ENCODE measurements around the gene MERTK. TPM values are rescaled to one million over a fixed set of nuclear protein-coding genes. Genes with fewer than 3 reads are reported as not detected.

The MERTK gene
- total RNA-seq, 1 donor from 2014 or later: 4.2 TPM

- H3K36me3 ChIP-seq (ENCODE audit: control insufficient read depth in 3 of 3, insufficient read depth in 3 of 3, low read length in 3 of 3): no peaks in the 10 kb centered on the region
- no peaks in the 10 kb centered on the region for H3K27me3 ChIP-seq (ENCODE audit: control insufficient read depth in 3 of 3, insufficient read depth in 3 of 3, low read length in 3 of 3)
- H3K27ac ChIP-seq (ENCODE audit: low read depth, low read length): no peak overlapping the region
- H3K4me3 ChIP-seq (ENCODE audit: low read length in 3 of 3): no peak overlapping the region
- H3K9ac ChIP-seq (ENCODE audit: low read depth in 1 of 3, low read length in 3 of 3): no peak overlapping the region
- peaks cover 4 to 9% (median 9%) of the 10 kb centered on the region in 3 donors for H3K4me1 ChIP-seq (ENCODE audit: control insufficient read depth in 3 of 3, insufficient read depth in 3 of 3, low read length in 3 of 3)
- no peaks in the 10 kb centered on the region for H3K9me3 ChIP-seq (ENCODE audit: control insufficient read depth in 3 of 3, low read length in 3 of 3)
Observed at GRCh38 chr2:111941531-111941930, 43.1 kb downstream of the MERTK start.

GRCh38 chr2:111944531-111945210 is 46.3 kb downstream of the MERTK start:
- H3K36me3 ChIP-seq (ENCODE audit: control insufficient read depth in 3 of 3, insufficient read depth in 3 of 3, low read length in 3 of 3): no peaks in the 10 kb centered on the region
- H3K9me3 ChIP-seq (ENCODE audit: control insufficient read depth in 3 of 3, low read length in 3 of 3): no peaks in the 10 kb centered on the region
- H3K9ac ChIP-seq (ENCODE audit: low read depth in 1 of 3, low read length in 3 of 3): no peak overlapping the region
- H3K27ac ChIP-seq (ENCODE audit: low read depth, low read length): no peak overlapping the region
- no peak overlapping the region for H3K4me3 ChIP-seq (ENCODE audit: low read length in 3 of 3)
- no peaks in the 10 kb centered on the region for H3K27me3 ChIP-seq (ENCODE audit: control insufficient read depth in 3 of 3, insufficient read depth in 3 of 3, low read length in 3 of 3)
- peaks cover 12 to 18% (median 15%) of the 10 kb centered on the region in 3 donors for H3K4me1 ChIP-seq (ENCODE audit: control insufficient read depth in 3 of 3, insufficient read depth in 3 of 3, low read length in 3 of 3)

- H3K36me3 ChIP-seq (ENCODE audit: control insufficient read depth in 3 of 3, insufficient read depth in 3 of 3, low read length in 3 of 3): no peaks in the 10 kb centered on the region
- peaks cover 12 to 18% (median 15%) of the 10 kb centered on the region in 3 donors for H3K4me1 ChIP-seq (ENCODE audit: control insufficient read depth in 3 of 3, insufficient read depth in 3 of 3, low read length in 3 of 3)
- H3K9me3 ChIP-seq (ENCODE audit: control insufficient read depth in 3 of 3, low read length in 3 of 3): no peaks in the 10 kb centered on the region
- no peaks in the 10 kb centered on the region for H3K27me3 ChIP-seq (ENCODE audit: control insufficient read depth in 3 of 3, insufficient read depth in 3 of 3, low read length in 3 of 3)
- H3K4me3 ChIP-seq (ENCODE audit: low read length in 3 of 3): no peak overlapping the region
- H3K27ac ChIP-seq (ENCODE audit: low read depth, low read length): peak overlapping the region; percentile 54
- H3K9ac ChIP-seq (ENCODE audit: low read depth in 1 of 3, low read length in 3 of 3): no peak overlapping the region
Observed at GRCh38 chr2:111945444-111946293, 47.3 kb downstream of the MERTK start.

GRCh38 chr2:111946294-111947114 is 48.1 kb downstream of the MERTK start:
- Histone ChIP-seq H3K27ac (ENCODE audit: low read depth, low read length) (peak overlapping the region; percentile 54), H3K4me3 (ENCODE audit: low read length in 3 of 3) (no peak overlapping the region), H3K9ac (ENCODE audit: low read depth in 1 of 3, low read length in 3 of 3) (peak overlapping the region in 1 of 3 donors; percentile 51), H3K36me3 (ENCODE audit: control insufficient read depth in 3 of 3, insufficient read depth in 3 of 3, low read length in 3 of 3) (no peaks in the 10 kb centered on the region), H3K9me3 (ENCODE audit: control insufficient read depth in 3 of 3, low read length in 3 of 3) (no peaks in the 10 kb centered on the region), H3K27me3 (ENCODE audit: control insufficient read depth in 3 of 3, insufficient read depth in 3 of 3, low read length in 3 of 3) (no peaks in the 10 kb centered on the region), H3K4me1 (ENCODE audit: control insufficient read depth in 3 of 3, insufficient read depth in 3 of 3, low read length in 3 of 3) (peaks cover 12 to 18% (median 15%) of the 10 kb centered on the region in 3 donors)

DNA sequence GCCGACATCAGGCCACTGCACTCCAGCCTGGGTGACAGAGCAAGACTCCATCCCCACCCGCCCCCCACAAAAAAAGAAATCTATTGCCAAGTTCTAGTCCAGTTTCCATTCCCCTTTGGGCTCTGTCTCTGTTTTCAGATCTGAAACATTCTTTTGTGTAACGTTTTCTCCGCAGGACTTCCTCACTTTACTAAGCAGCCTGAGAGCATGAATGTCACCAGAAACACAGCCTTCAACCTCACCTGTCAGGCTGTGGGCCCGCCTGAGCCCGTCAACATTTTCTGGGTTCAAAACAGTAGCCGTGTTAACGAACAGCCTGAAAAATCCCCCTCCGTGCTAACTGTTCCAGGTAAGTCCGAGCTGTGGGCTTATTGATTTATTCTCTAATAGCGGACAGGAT is 48.8 kb downstream of the MERTK start:
- Histone ChIP-seq H3K4me3 (ENCODE audit: low read length in 3 of 3) (no peak overlapping the region), H3K27ac (ENCODE audit: low read depth, low read length) (peak overlapping the region; percentile 54), H3K36me3 (ENCODE audit: control insufficient read depth in 3 of 3, insufficient read depth in 3 of 3, low read length in 3 of 3) (no peaks in the 10 kb centered on the region), H3K9ac (ENCODE audit: low read depth in 1 of 3, low read length in 3 of 3) (no peak overlapping the region), H3K4me1 (ENCODE audit: control insufficient read depth in 3 of 3, insufficient read depth in 3 of 3, low read length in 3 of 3) (peaks cover 12 to 18% (median 15%) of the 10 kb centered on the region in 3 donors), H3K9me3 (ENCODE audit: control insufficient read depth in 3 of 3, low read length in 3 of 3) (no peaks in the 10 kb centered on the region), H3K27me3 (ENCODE audit: control insufficient read depth in 3 of 3, insufficient read depth in 3 of 3, low read length in 3 of 3) (no peaks in the 10 kb centered on the region)

- Histone ChIP-seq H3K27me3 (ENCODE audit: control insufficient read depth in 3 of 3, insufficient read depth in 3 of 3, low read length in 3 of 3) (no peaks in the 10 kb centered on the region), H3K4me3 (ENCODE audit: low read length in 3 of 3) (no peak overlapping the region), H3K27ac (ENCODE audit: low read depth, low read length) (no peak overlapping the region), H3K36me3 (ENCODE audit: control insufficient read depth in 3 of 3, insufficient read depth in 3 of 3, low read length in 3 of 3) (no peaks in the 10 kb centered on the region), H3K4me1 (ENCODE audit: control insufficient read depth in 3 of 3, insufficient read depth in 3 of 3, low read length in 3 of 3) (peaks cover 12 to 18% (median 15%) of the 10 kb centered on the region in 3 donors), H3K9me3 (ENCODE audit: control insufficient read depth in 3 of 3, low read length in 3 of 3) (no peaks in the 10 kb centered on the region), H3K9ac (ENCODE audit: low read depth in 1 of 3, low read length in 3 of 3) (no peak overlapping the region)
Observed at GRCh38 chr2:111948832-111949231, 50.4 kb downstream of the MERTK start.

DNA sequence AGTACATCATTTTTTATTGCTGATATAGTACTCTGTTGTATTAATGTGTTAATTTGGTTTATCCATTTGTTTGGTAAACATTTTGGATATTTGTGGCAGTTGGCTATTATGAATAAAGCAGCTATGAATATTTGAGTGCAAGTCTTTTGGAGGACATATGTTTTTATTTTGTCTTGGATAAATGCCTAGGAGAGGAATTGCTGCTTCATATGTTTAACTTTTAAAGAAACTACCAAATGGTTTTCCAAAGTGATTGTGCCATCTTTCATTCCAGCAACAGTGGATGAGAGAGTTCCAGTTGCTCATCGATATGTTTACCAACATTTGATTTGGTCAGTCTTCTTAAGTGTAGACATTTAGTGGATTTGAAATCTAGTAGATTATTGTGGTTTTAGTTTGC is 51.8 kb downstream of the MERTK start:
- no peaks in the 10 kb centered on the region for H3K36me3 ChIP-seq (ENCODE audit: control insufficient read depth in 3 of 3, insufficient read depth in 3 of 3, low read length in 3 of 3)
- no peak overlapping the region for H3K9ac ChIP-seq (ENCODE audit: low read depth in 1 of 3, low read length in 3 of 3)
- no peaks in the 10 kb centered on the region for H3K27me3 ChIP-seq (ENCODE audit: control insufficient read depth in 3 of 3, insufficient read depth in 3 of 3, low read length in 3 of 3)
- H3K9me3 ChIP-seq (ENCODE audit: control insufficient read depth in 3 of 3, low read length in 3 of 3): no peaks in the 10 kb centered on the region
- no peak overlapping the region for H3K4me3 ChIP-seq (ENCODE audit: low read length in 3 of 3)
- peaks cover 12 to 18% (median 15%) of the 10 kb centered on the region in 3 donors for H3K4me1 ChIP-seq (ENCODE audit: control insufficient read depth in 3 of 3, insufficient read depth in 3 of 3, low read length in 3 of 3)
- H3K27ac ChIP-seq (ENCODE audit: low read depth, low read length): no peak overlapping the region

DNA sequence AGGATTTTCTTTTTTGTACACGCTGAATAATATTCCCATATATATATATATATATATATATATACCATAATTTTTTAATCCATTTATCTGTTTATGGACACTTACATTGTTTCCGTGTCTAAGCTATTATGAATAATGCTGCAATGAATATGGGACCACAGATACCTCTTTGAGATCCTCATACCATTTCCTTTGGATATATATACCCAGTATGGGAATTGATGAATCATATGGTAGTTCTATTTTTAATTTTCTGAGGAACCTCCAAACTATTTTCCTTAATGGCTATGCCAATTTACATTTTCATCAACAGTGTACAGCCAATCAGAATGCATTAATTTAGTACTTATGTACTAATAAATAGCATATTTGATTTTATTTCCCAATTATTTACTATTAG is 53.1 kb downstream of the MERTK start:
- no peak overlapping the region for H3K4me3 ChIP-seq (ENCODE audit: low read length in 3 of 3)
- H3K9ac ChIP-seq (ENCODE audit: low read depth in 1 of 3, low read length in 3 of 3): no peak overlapping the region
- H3K36me3 ChIP-seq (ENCODE audit: control insufficient read depth in 3 of 3, insufficient read depth in 3 of 3, low read length in 3 of 3): no peaks in the 10 kb centered on the region
- no peaks in the 10 kb centered on the region for H3K9me3 ChIP-seq (ENCODE audit: control insufficient read depth in 3 of 3, low read length in 3 of 3)
- H3K27ac ChIP-seq (ENCODE audit: low read depth, low read length): no peak overlapping the region
- peaks cover 4 to 12% (median 9%) of the 10 kb centered on the region in 3 donors for H3K4me1 ChIP-seq (ENCODE audit: control insufficient read depth in 3 of 3, insufficient read depth in 3 of 3, low read length in 3 of 3)
- no peaks in the 10 kb centered on the region for H3K27me3 ChIP-seq (ENCODE audit: control insufficient read depth in 3 of 3, insufficient read depth in 3 of 3, low read length in 3 of 3)

DNA sequence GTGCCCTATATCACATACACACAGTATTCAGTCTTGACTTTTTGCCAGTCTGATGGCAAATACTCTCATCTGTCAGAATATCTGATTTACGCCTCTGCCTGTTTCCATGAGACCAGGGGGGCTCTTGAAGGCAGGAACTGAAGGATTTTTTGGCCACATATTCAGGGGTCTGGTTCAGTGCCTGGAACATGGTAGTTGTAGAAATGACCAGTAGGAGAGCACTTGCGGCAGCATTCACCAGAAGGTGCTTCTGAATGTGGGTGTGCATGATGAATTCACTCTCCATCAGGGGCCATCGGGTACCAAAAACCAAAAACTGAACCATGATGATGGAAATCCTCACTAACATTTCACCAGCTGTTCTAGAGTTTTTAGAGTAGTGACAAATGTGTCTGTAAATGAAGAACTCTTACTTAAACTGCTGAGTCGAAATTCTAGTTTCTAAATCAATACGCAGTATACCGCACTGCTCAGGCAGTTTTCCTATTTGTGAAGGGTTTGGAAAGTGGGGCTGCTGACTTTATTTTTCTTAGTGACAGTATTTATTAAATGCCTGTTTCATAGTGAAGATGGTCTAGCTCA is 54.6 kb downstream of the MERTK start:
- Histone ChIP-seq H3K36me3 (ENCODE audit: control insufficient read depth in 3 of 3, insufficient read depth in 3 of 3, low read length in 3 of 3) (no peaks in the 10 kb centered on the region), H3K27me3 (ENCODE audit: control insufficient read depth in 3 of 3, insufficient read depth in 3 of 3, low read length in 3 of 3) (no peaks in the 10 kb centered on the region), H3K9ac (ENCODE audit: low read depth in 1 of 3, low read length in 3 of 3) (no peak overlapping the region), H3K9me3 (ENCODE audit: control insufficient read depth in 3 of 3, low read length in 3 of 3) (no peaks in the 10 kb centered on the region), H3K4me1 (ENCODE audit: control insufficient read depth in 3 of 3, insufficient read depth in 3 of 3, low read length in 3 of 3) (peaks cover 0 to 2% (median 0%) of the 10 kb centered on the region in 3 donors), H3K4me3 (ENCODE audit: low read length in 3 of 3) (no peak overlapping the region), H3K27ac (ENCODE audit: low read depth, low read length) (no peak overlapping the region)
